ENCODE data around the gene FAM163B. TPM values are rescaled to one million over a fixed set of nuclear protein-coding genes. Genes with fewer than 3 reads are reported as not detected.

The FAM163B gene
- total RNA-seq, 1 experiment from 2014 or later, result 2.0 TPM

DNA sequence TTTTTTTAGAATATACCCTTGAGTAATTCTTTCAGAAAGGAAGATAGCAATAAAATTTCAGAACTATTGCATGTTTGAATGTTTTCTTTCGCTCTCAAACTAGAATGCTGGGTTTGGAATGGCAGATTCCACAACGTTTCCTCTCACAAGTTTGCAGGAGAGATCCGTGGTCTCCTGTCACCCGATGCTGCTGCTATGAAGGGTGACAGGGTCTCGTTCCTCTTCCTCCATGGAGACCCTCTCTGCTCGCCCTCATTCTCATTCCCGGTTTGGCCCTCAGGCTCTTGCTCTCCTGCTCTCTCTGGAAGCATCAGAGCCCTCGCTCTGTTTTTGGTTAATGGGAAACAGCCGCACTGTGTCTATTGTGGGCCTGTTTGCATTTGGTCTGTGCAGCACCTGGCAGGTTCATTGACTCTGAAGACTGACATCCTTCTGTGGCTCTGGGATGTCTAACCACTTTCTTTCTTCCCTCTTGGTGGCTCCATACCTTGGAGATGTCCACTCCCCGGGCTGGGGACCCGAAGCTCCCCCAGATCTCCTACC, 12.6 kb upstream of the FAM163B start:
- POLR2A ChIA-PET, result no interaction called here
- H3K27ac Mint-ChIP-seq, result no peak overlapping the region
- CTCF ChIA-PET, result no interaction called here
- H3K9me3 Mint-ChIP-seq, result peaks cover 26% of the 10 kb centered on the region
- TF ChIP-seq FOXP1 (CRISPR knock-in tag; IDR thresholded peaks at IDR 0.05; ENCODE audit: borderline replicate concordance) (no peak), JUN (CRISPR knock-in tag; IDR thresholded peaks at IDR 0.05) (no peak), CBFB (CRISPR knock-in tag; IDR thresholded peaks at IDR 0.05; ENCODE audit: low read depth) (no peak), ETV6 (CRISPR knock-in tag; IDR thresholded peaks at IDR 0.05) (no peak), IRF2 (CRISPR knock-in tag; IDR thresholded peaks at IDR 0.05; ENCODE audit: borderline replicate concordance, low read depth) (no peak)
- TF ChIP-seq, protein P1, sequence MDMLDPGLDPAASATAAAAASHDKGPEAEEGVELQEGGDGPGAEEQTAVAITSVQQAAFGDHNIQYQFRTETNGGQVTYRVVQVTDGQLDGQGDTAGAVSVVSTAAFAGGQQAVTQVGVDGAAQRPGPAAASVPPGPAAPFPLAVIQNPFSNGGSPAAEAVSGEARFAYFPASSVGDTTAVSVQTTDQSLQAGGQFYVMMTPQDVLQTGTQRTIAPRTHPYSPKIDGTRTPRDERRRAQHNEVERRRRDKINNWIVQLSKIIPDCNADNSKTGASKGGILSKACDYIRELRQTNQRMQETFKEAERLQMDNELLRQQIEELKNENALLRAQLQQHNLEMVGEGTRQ (CRISPR knock-in tag; IDR thresholded peaks at IDR 0.05), result no peak
- TF ChIP-seq, protein P2, sequence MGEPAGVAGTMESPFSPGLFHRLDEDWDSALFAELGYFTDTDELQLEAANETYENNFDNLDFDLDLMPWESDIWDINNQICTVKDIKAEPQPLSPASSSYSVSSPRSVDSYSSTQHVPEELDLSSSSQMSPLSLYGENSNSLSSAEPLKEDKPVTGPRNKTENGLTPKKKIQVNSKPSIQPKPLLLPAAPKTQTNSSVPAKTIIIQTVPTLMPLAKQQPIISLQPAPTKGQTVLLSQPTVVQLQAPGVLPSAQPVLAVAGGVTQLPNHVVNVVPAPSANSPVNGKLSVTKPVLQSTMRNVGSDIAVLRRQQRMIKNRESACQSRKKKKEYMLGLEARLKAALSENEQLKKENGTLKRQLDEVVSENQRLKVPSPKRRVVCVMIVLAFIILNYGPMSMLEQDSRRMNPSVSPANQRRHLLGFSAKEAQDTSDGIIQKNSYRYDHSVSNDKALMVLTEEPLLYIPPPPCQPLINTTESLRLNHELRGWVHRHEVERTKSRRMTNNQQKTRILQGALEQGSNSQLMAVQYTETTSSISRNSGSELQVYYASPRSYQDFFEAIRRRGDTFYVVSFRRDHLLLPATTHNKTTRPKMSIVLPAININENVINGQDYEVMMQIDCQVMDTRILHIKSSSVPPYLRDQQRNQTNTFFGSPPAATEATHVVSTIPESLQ (CRISPR knock-in tag; IDR thresholded peaks at IDR 0.05), result no peak
- H3K27me3 Mint-ChIP-seq (ENCODE audit: low read depth), result peaks cover 13% of the 10 kb centered on the region; the same call in 1 of the 2 replicates
- H3K4me1 Mint-ChIP-seq, result peaks cover 2% of the 10 kb centered on the region; the same call in 1 of the 2 replicates
- H3K36me3 Mint-ChIP-seq, result peaks cover 7% of the 10 kb centered on the region
- no peak for DNase-seq (ENCODE audit: low spot score)
- H3K4me3 Mint-ChIP-seq, result no peak overlapping the region
- no peak for ATAC-seq

DNA sequence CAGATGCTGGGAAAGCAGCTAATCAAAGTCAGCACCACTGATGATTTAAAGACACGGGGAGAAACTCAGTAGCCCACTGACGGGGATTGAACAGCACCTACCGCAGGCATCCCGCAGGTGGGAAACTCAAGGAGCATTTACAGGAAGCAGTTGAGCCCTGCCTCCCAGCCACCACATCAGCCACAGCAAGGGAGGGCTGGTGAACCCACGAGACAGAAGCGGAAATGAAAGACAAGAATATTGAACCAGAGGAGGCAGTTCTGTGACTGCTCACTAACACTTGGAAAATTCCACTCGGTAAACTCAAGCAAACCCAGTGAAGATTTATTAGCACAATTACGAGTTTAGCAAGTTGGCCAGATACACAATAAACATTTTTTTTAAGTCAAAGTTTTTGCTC, 10.6 kb upstream of the FAM163B start:
- ChIA-PET CTCF (interaction anchor here (1.1 to 1.2 kb wide), 2 partner anchors 17 to 381 kb away, joined by 3 to 6 read pairs; no protein-coding TSS in a partner anchor), POLR2A (no interaction called here)
- DNase-seq (ENCODE audit: low spot score), result no peak
- H3K36me3 Mint-ChIP-seq, result no peaks in the 10 kb centered on the region
- H3K27ac Mint-ChIP-seq, result no peak overlapping the region
- H3K27me3 Mint-ChIP-seq (ENCODE audit: low read depth), result peaks cover 5% of the 10 kb centered on the region; the same call in 1 of the 2 replicates
- H3K4me1 Mint-ChIP-seq, result peaks cover 2% of the 10 kb centered on the region; the same call in 1 of the 2 replicates
- peaks cover 8% of the 10 kb centered on the region for H3K9me3 Mint-ChIP-seq
- H3K4me3 Mint-ChIP-seq, result no peak overlapping the region
- ATAC-seq, result no peak
- TF ChIP-seq ATF1 (CRISPR knock-in tag; IDR thresholded peaks at IDR 0.05), result no peak
- TF ChIP-seq PRRX2 (CRISPR knock-in tag; IDR thresholded peaks at IDR 0.05), result no peak
- TF ChIP-seq, protein P3, sequence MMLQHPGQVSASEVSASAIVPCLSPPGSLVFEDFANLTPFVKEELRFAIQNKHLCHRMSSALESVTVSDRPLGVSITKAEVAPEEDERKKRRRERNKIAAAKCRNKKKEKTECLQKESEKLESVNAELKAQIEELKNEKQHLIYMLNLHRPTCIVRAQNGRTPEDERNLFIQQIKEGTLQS (CRISPR knock-in tag; conservative IDR thresholded peaks at IDR 0.05), result no peak
- no peak for TF ChIP-seq NFYB (CRISPR knock-in tag; conservative IDR thresholded peaks at IDR 0.05; ENCODE audit: low read depth)
- TF ChIP-seq MXD4 (CRISPR knock-in tag; IDR thresholded peaks at IDR 0.05; ENCODE audit: borderline replicate concordance), result no peak
- no peak for TF ChIP-seq JAZF1 (CRISPR knock-in tag; IDR thresholded peaks at IDR 0.05)
- TF ChIP-seq JUN (CRISPR knock-in tag; IDR thresholded peaks at IDR 0.05), result no peak
- TF ChIP-seq, protein P4, sequence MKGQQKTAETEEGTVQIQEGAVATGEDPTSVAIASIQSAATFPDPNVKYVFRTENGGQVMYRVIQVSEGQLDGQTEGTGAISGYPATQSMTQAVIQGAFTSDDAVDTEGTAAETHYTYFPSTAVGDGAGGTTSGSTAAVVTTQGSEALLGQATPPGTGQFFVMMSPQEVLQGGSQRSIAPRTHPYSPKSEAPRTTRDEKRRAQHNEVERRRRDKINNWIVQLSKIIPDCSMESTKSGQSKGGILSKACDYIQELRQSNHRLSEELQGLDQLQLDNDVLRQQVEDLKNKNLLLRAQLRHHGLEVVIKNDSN (CRISPR knock-in tag; IDR thresholded peaks at IDR 0.05), result no peak

DNA sequence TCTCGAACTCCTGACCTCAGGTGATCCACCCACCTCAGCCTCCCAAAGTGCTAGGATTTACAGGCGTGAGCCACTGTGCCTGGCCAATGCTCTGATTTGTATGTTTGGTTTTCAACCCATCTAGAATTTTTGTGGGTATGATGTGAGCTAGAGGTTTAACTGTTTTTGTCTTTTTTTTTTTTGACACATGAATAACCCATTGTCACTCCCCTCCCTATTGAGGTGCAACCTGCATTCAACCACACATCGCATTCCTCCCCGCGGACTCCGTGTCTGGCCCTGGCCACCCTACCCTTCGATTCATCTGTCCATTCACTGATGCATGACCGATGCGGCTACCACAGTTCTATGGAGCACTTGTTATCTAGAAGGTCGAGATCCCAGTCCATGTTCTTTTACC, 9.5 kb upstream of the FAM163B start:
- Mint-ChIP-seq H3K27me3 (ENCODE audit: low read depth) (peaks cover 5% of the 10 kb centered on the region; the same call in 1 of the 2 replicates), H3K9me3 (no peaks in the 10 kb centered on the region), H3K27ac (no peak overlapping the region), H3K4me3 (no peak overlapping the region), H3K36me3 (no peaks in the 10 kb centered on the region), H3K4me1 (peaks cover 2% of the 10 kb centered on the region; the same call in 1 of the 2 replicates)
- ATAC-seq, result no peak
- CTCF ChIA-PET, result no interaction called here
- no peak for TF ChIP-seq ZNF671 (CRISPR knock-in tag; IDR thresholded peaks at IDR 0.05)
- no peak for TF ChIP-seq IRF2 (CRISPR knock-in tag; IDR thresholded peaks at IDR 0.05; ENCODE audit: borderline replicate concordance, low read depth)
- TF ChIP-seq, protein P5, sequence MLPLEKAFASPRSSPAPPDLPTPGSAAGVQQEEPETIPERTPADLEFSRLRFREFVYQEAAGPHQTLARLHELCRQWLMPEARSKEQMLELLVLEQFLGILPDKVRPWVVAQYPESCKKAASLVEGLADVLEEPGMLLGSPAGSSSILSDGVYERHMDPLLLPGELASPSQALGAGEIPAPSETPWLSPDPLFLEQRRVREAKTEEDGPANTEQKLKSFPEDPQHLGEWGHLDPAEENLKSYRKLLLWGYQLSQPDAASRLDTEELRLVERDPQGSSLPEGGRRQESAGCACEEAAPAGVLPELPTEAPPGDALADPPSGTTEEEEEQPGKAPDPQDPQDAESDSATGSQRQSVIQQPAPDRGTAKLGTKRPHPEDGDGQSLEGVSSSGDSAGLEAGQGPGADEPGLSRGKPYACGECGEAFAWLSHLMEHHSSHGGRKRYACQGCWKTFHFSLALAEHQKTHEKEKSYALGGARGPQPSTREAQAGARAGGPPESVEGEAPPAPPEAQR (CRISPR knock-in tag; IDR thresholded peaks at IDR 0.05), result no peak
- TF ChIP-seq, protein P3 (CRISPR knock-in tag; conservative IDR thresholded peaks at IDR 0.05), result no peak
- no peak for TF ChIP-seq CREM (CRISPR knock-in tag; IDR thresholded peaks at IDR 0.05)
- TF ChIP-seq ZNF138 (CRISPR knock-in tag; conservative IDR thresholded peaks at IDR 0.05), result no peak
- TF ChIP-seq, protein P6, sequence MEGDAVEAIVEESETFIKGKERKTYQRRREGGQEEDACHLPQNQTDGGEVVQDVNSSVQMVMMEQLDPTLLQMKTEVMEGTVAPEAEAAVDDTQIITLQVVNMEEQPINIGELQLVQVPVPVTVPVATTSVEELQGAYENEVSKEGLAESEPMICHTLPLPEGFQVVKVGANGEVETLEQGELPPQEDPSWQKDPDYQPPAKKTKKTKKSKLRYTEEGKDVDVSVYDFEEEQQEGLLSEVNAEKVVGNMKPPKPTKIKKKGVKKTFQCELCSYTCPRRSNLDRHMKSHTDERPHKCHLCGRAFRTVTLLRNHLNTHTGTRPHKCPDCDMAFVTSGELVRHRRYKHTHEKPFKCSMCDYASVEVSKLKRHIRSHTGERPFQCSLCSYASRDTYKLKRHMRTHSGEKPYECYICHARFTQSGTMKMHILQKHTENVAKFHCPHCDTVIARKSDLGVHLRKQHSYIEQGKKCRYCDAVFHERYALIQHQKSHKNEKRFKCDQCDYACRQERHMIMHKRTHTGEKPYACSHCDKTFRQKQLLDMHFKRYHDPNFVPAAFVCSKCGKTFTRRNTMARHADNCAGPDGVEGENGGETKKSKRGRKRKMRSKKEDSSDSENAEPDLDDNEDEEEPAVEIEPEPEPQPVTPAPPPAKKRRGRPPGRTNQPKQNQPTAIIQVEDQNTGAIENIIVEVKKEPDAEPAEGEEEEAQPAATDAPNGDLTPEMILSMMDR (IDR thresholded peaks at IDR 0.05), result no peak
- TF ChIP-seq, protein P7, sequence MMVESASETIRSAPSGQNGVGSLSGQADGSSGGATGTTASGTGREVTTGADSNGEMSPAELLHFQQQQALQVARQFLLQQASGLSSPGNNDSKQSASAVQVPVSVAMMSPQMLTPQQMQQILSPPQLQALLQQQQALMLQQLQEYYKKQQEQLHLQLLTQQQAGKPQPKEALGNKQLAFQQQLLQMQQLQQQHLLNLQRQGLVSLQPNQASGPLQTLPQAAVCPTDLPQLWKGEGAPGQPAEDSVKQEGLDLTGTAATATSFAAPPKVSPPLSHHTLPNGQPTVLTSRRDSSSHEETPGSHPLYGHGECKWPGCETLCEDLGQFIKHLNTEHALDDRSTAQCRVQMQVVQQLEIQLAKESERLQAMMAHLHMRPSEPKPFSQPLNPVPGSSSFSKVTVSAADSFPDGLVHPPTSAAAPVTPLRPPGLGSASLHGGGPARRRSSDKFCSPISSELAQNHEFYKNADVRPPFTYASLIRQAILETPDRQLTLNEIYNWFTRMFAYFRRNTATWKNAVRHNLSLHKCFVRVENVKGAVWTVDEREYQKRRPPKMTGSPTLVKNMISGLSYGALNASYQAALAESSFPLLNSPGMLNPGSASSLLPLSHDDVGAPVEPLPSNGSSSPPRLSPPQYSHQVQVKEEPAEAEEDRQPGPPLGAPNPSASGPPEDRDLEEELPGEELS (CRISPR knock-in tag; IDR thresholded peaks at IDR 0.05), result no peak
- POLR2A ChIA-PET, result no interaction called here
- no peak for DNase-seq (ENCODE audit: low spot score)

Data from WTC11 (cell line).